CD4-positive, alpha-beta T cell treated with Interleukin-2 at 100 ng/mL for 4 hours (primary cell): Measurements from ENCODE around the gene DEDD.

Experiments used
- DNase-seq: peaks from one replicate; pipeline ENCODE4 v3.0.0-alpha.2; 2020; ENCODE audit warnings: low spot score

The DEDD gene

GRCh38 chr1:161072751-161073449 is 59.6 kb downstream of the DEDD start:
- no peak for DNase-seq

GRCh38 chr1:161071886-161072371 is 60.5 kb downstream of the DEDD start:
- DNase-seq: peak; percentile 54
